Activated CD8-positive, alpha-beta memory T cell treated with anti-CD3 and anti-CD28 coated beads, Interleukin-2, amount 50 U/mL, for 1 hour (primary cell): Measurements from ENCODE around the gene TTLL7.
"Not testable (repeated sequence)": the region's sequence is repeated elsewhere in the genome, so short reads cannot be mapped to it uniquely, and the experiment has no call there.

ENCODE experiments used
- DNase-seq: peaks from one replicate; pipeline ENCODE4 v3.0.0-alpha.2; 2020; ENCODE audit errors: extremely low read depth

Gene TTLL7

DNA sequence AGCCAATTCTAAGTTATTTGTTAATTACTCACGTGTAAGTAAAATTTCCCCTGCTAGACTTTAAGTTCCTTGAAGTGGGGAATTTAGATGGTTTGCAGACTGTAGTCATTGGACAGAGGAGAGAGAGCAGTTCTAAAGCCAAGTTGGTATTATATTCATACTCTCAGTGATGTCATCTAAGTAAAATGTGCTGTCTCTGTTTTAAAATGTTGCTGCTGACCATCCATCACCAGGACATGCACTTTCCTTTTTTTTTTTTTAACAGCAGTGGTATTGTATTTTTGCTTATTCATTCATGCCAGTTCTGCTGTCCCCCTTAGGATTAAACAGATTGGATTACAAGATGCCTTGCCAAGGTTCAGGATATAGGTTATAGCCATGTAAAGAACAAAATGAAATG is 2.3 kb downstream of the TTLL7 start:
- DNase-seq = no peak

DNA sequence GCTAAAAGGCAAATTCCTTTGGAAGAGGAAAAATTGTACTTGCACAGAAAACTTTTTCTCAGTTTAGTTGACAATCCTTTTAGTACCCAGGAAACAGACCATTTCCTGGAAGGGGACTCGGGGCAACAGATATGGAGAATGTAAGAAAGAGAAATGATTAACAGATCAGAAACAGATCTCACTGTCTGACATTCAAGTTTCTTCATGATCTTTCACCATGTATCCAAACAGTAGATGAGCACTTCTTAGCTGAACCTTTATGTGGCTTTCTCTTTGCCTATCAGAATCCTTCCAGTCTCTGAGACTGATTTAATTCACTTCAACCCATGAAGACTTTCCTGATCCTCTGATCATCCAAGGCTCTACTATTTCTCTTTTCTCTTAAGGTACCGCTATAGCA is 2.7 kb downstream of the TTLL7 start:
- DNase-seq = no peak

DNA sequence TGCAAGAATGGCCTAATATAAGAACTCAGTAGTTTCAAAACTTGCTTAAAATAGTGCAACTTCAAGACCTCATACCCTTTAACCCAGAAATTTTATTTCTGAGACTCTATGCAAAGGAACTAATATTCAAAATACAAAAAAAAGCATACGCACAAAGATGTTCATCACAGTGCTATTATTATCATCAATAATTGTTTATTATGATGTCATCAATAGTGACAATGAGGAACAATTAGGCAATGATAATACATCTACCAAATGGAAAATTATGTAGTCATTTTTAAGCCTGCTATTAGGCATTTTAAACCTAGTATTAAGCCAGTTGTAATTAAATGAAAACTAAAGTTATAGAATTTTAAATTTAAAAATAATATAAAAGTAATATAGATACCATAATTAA is 3.3 kb downstream of the TTLL7 start:
- no peak for DNase-seq

DNA sequence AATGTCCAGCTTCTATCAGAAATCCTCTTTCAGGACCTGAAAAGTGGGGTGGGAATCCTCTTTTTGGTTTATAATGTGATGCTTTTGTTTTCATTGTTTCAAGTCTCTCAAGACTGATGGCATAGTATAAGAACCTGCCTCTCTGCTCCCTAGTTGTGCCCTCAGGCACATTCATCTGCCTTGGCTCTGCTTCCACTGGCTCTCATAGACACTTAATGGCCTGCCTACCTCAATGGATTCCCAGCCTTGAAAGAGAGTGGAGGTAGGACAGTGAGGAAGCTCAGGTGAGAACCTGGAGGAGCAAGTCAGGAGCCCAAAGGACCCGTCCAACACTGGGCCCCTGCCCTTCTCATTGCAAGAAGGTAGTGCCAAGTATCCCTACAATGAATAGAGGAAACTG is 4.8 kb downstream of the TTLL7 start:
- no peak for DNase-seq

DNA sequence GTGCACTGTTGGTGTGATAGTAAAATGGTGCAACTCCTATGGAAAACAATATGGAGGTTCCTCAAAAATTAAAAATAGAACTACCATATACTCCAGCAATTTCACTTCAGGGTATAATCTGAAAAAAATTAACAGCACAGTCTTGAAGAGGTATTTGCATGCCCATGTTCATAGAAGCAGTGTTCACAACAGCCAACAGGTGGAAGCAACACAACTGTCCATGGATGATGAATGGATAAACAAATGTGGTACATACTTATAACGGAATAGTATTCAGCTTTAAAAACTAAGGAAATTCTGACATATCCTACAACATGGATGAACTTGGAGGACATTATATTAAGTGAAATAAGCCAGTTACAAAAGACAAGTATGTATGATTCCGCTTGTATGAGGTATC is 8.2 kb downstream of the TTLL7 start:
- DNase-seq = no peak

DNA sequence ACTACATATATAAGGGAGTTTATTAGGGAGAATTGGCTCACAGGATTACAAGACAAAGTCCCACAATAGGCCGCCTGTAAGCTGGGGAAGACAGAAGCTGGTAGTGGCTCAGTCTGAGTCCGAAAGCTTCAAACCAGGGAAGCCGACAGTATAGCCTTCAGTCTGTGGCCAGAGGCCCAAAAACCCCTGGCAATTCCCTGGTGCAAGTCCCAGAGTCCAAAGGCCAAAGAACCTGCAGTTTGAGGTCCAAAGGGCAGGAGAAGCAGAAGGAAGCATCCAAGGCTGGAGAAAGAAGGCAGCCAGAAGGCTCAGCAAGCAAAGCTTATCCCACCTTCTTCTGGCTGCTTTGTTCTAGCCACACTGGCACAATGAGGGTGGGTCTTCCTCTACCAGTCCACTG is 13.9 kb downstream of the TTLL7 start:
- no peak for DNase-seq

DNA sequence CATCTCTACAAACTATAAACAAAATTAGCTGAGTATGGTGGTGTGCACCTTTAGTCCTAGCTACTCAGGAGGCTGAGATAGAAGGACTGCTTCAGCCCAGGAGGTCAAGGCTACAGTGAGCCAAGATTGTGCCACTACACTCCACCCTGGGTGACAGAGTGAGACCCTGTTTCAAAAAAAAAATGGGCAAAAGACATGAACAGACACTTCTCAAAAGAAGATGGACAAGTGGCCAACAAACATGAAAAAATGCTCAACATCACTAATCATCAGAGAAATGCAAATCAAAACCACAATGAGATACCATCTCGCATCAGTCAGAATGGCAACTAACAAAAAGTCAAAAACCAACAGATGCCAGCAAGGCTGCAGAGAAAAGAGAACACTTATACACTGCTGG is 15.0 kb downstream of the TTLL7 start:
- DNase-seq = not testable (repeated sequence)

DNA sequence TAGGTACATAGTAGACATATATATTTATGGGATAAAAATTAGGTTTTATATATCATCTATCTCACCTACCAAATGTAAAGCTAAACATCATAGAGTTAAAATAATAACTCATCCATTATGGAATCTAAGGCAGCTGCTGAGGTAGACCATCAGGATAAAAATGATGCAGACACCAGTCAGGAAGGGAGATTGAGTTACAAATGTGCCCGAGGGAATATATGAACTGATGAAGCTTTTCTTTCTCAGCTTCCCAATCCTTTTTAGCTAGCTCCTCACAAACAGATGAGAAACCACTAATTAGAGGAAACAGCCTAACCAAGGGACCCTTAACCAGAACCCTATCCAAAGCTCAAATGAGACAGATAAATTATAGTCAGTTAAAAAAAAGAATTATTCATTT is 20.9 kb downstream of the TTLL7 start:
- no peak for DNase-seq

DNA sequence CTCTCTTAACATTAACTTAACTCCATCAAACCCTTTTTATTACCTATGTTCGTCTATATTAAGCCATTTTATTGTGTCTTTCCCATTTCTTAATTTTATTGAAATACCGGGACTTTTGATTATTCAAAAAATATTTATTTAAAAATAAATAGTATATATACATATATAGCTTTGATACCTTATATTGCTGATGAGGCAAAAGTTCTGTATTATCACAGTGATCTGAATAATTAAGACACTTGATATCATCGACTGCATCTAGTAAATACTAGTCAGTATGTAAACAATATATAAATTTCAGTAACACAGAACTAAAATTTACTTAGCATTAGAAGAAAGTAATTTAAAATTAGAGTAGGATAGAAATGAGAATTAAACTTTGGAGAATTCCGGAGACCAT is 22.0 kb downstream of the TTLL7 start:
- no peak for DNase-seq

DNA sequence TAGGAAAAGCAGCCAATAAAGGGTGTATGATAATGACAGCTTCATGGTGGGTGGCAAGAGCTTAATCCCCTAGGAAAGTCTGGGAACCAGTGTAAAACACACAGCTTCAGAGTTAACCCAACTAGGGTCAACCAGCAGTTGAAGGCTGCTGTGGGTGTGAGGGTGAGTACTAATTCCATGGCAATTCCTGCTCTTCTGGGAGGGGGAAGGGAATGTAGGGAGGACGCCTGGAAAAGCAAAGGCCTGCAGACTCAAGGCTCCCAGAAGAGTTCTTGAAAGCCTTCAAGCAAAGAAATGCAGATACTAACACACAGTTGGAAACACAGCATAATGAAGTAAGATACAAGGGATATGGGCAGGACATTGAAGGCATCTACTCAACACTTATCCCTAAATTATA is 28.1 kb downstream of the TTLL7 start:
- DNase-seq = no peak

DNA sequence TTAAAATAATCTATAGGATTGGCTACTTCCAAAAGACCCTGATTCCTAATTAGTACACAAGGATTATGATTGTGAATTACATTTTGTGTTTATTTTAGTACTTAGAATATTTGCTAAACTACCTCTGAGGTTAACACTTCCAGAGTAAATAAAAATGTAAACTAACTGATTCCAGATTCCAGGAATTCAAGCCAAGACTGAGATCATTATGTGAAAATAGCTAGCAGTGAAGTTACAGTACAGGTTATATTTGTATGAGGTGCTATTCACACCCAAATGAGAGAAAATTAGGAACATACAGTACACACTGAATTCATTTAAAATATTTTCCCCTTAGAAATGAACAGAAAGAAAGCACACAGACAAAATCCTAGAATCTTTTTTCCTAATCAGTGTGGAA is 28.8 kb downstream of the TTLL7 start:
- DNase-seq = no peak

DNA sequence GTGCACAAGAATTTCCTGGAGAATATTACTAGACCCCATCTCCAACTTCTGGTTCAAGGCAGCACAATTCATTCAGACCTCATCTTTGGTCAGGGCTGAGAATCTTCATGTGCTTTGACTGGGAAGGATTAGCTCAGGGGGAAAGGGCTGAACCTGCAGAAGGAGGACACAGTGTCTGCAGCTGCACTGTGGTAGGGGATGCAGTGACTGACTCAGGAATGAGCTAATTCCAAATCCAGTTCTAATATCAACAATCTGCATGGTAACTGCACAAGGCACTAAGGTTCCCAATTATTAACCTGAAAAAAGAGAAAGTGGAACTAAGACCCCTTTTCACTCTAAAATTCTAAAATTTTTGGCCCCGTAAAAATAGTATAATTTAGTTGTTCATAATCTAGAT is 31.6 kb downstream of the TTLL7 start:
- no peak for DNase-seq

DNA sequence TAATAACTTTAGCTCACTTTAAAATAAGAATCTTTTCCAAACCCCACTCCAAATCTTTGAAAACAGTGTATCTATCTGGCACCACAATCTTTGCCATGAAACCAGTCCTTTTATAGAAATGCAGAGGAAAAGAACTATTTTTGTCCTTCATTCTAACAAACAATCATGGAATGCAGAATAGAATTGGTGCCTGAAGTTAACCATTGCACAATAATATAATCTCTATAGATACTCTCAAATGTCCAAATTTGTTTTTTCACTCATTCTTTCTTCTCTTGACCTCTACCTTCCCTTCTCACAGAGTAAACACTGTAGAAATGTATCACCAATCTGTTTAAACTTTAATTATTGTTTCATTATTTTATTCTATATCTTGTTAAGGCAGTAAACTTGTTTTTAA is 34.8 kb downstream of the TTLL7 start:
- no peak for DNase-seq

DNA sequence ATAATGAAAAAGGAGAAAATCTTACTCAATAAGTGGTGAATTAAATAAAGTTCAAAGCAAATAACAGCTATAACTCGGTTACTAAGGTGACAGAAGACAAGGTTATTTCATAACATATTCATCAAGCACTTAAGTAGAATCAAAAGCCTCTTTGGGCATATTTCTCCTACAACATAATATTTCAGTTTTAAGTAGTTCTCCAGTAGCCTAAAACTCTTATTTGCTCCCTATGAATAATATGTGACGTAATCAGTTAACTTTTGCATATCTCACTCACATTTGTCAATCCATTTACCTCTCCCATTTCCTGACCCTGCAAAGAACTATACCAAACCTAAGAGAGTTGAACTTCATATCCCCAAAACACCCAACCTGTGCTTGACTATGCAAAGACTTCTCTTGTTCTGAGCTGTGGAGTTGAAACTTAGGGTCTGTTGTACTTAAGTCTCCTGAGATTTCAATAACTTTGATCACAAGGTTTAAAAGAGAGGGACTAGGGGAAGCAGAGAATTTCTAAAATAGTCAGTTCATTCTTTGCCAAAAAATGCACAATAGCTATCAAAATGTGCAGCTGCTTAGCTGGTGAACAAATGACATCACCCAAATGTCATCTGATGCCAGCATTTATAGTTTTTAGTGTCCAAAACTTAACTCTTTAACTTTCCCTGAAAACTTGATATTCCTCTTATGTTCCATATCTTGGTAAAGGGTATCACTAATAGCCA is 37.2 kb downstream of the TTLL7 start:
- DNase-seq = no peak

DNA sequence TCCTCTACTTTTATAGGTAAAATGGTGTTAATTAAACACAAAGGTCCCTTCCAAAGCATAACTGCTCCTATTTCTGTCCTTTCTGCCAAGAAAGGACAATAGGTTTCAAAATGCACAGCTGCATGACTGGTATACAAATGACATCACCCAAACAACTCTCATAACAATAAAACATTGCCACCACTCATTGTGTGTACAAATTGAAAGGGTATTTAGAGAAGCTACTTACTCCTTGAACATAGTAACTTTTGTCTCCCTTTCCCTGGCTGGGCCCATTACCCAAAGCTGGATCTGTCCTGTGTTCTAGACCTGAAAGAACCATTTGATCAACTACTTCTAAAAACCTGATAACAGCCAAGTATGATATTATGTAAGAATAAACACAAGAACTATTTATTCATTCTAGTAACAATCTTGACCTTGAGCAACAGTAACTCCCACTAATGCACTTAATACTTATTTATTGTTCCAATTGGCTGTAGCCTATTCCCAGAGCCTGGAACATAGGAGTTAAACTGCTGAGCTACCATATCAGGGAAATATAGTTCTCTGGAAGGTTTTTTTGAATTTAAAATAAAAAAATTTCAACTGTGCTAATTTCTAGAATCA is 38.2 kb downstream of the TTLL7 start:
- DNase-seq = no peak

DNA sequence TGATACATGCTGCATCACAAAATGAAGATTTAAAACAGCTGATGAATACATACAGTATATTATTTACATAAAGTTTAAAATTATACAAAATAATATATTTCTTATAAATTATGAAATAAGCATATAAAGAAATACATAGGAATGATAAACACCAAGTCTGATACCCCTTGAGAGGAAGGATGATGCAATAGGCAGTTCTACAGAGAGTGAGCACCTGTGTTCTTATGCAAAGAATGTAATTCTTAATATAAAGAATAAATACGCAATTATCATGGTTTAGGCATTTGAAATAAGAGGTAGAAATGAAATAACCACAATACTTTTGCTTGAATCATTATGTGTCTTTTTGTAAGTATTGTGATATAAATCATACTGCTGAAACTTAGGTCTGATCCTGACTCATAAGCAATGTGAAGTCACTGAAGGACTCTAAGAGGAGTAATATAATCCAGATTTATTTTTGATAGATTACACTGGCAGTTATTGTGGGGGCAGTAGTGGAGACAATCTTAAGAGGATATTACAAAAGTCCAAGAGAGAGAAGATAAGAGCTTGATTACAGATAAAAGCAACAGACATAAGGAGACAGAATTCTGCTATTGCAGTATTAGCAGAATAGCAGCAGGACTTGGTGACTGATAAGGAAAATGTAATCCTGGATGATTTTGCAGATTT is 39.0 kb downstream of the TTLL7 start:
- no peak for DNase-seq

DNA sequence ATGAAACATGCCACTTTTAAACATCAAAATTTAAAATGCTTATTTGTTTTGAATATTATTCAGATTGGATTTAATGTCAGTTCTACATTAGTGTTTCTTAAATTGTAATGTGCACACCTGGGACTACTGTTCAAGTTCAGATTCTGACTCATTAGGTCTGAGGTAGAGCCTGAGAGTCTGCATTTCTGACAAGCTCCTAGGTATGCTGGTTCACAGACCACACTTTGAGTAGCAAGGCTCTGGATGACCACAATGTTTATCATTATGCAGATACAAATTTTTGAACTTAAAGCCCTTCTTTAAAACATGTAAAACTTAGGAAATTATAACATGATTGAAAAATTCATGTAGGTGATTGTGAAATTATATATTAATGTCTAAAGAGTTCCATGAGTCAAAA is 40.2 kb downstream of the TTLL7 start:
- no peak for DNase-seq

DNA sequence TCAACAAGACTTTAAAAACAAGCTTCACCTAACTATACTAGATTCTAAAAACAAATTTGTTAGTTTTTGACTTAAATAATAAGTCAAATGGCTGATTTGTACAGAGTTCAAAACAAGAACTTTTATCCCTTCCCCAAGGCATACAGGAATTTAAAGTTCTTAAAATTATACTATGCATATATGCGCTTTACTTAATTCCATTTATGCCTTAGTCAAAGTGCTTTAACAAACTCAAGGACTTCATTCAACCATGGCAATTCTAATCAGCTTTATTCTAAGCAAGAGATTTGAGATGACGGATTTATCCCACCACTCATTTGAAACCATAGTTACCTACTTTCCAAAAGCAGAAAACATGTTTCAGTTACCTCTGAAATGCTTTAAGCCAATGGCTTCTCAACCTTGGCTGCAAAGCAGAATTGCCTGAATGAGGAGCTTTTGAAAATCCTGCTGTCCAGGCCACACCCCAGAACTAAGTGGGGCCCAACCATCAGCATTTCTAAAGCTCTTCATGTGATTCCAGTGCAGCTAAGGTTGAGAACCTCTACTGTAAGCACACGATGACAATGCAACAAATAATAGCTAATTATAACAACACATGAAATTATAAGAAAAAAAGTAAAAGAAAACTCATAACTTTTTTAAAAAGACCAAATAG is 44.6 kb downstream of the TTLL7 start:
- DNase-seq = no peak

DNA sequence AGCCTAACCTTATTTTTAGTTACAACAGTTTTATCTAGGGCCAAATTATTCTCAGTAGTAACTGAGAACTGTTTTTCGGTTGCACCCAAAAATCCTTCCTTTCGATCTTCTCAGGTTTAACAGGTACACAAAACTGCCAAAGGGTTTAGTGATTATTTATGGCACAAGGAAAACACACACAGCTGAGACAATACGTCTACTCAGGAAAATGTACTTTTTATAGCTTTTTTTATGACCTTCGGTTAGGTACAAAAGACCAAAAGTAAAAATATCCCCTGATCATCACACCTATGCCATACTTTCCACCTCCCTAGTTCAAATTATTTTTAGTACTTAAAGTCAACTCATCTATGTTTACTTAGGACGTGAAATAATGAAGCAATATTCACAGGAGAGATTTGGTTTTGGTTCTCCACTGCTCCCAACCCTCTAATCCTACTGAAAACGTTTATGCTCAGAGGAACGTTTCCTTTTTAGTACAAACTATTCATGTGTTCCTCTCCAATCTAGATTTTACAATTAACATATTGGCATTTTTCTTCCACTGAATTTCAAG is 48.7 kb downstream of the TTLL7 start:
- DNase-seq = no peak

DNA sequence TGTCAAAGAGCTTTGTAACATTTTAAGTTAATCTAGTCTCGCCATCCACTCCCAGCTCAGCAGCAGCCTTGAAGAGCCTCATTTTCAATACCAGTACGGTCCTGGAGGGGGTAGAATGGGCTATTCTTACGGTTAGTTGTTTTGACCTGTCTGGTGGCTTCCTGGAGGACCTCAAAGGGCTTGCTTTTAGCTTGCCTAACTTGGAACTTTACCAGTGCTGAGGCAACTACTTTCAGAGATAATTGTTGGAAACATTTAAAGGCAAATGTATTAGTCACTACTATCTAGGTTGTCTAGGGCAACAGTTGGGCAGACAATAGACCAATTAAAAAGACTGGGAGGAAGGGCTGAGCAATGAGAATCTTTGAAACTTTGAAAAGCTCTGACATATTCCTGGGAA is 56.0 kb downstream of the TTLL7 start:
- DNase-seq = no peak

DNA sequence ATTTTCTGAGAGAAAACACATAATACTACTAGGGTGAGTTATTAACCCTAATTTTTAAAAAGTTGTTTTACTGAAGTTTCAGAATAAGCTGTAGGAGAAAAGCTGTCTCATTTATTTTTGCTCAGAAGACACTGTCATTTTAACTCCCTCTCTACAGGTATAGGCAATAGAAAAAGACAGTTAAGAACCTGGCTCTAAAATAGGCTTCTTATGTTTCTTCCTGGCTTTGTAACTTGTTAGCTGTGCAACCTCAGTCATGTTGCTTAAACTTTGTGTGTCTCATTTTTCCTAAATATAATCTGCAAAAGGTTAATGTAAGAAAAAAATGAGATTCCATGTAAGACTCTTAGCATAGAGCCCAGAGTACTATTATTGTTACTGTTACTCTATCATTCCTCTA is 64.4 kb downstream of the TTLL7 start:
- DNase-seq = no peak

DNA sequence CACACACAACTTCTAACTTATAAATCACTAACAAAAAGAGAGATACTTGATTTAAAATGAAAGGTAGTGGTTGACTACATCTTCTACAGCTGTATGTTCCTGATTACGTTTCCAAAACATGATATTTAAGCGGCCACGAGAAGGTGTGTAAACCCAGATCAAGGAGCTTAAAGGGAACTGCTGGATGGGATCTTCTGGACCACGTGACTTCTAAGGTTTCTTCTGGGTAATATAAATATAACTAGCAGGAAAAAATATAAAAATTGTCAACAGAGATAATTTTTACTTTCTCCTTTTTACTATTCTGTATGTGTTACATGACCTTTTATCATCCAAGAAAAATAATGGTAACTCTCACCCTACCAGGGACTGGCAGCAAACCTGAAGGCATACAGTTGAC is 66.2 kb downstream of the TTLL7 start:
- DNase-seq = no peak

DNA sequence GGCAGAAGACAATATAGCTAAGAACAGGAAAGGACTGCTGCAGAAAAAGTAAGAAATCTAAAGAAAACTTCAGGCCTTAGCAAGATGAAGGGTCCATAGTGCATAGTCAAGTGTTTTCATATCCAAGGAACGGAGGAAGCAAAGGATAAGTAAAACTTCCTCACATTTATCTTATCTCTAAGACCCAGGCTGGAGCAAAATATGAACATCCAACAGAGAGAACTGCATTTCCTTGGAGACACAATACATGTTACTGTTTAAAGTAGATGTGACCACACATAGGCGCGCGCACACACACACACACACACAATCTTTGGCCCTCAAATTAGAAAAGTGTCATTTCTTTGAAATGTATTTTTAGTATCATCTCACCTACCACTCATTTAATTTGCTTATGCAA is 66.7 kb downstream of the TTLL7 start:
- DNase-seq = no peak
